MM.1S (cell line): ENCODE data around the gene TGFBR2.

Experiments
- DNase-seq: peaks from one replicate; pipeline ENCODE4 v3.0.0-alpha.2; 2015
- H2AFZ ChIP-seq: fragments of 300-600 bp; sonication (generic); 2 replicates; pipeline ENCODE4 v1.6.0; 2016; ENCODE audit warnings: antibody characterized with exemption, low read length
- H3F3A ChIP-seq: fragments of 300-600 bp; sonication (generic); 2 replicates; pipeline ENCODE4 v1.6.1; 2016; ENCODE audit warnings: mild to moderate bottlenecking, antibody characterized with exemption, low read length, moderate library complexity, mixed read lengths; ENCODE audit not compliant: insufficient read depth
- H3K27ac ChIP-seq: fragments of 300-600 bp; sonication (generic); 2 replicates; pipeline ENCODE4 v1.5.1; 2016; ENCODE audit warnings: mild to moderate bottlenecking, low read length
- H3K27me3 ChIP-seq: fragments of 300-600 bp; sonication (generic); replicated peaks from 2 replicates; pipeline ENCODE4 v1.6.0; 2016; ENCODE audit warnings: low read length; ENCODE audit not compliant: insufficient read depth
- H3K36me3 ChIP-seq: fragments of 300-600 bp; sonication (generic); replicated peaks from 2 replicates; pipeline ENCODE4 v1.6.1; 2016; ENCODE audit warnings: mild to moderate bottlenecking, low read length, mixed read lengths; ENCODE audit not compliant: insufficient read depth
- H3K4me1 ChIP-seq: fragments of 300-600 bp; sonication (generic); 2 replicates; pipeline ENCODE4 v1.6.1; 2016; ENCODE audit warnings: low read length, mixed read lengths
- H3K4me2 ChIP-seq: fragments of 300-600 bp; sonication (generic); 2 replicates; pipeline ENCODE4 v1.6.0; 2016; ENCODE audit warnings: low read depth, low read length
- H3K4me3 ChIP-seq: fragments of 300-600 bp; sonication (generic); 2 replicates; pipeline ENCODE4 v1.5.1; 2016; ENCODE audit warnings: low read length, mixed read lengths
- H3K79me2 ChIP-seq: fragments of 300-600 bp; sonication (generic); 2 replicates; pipeline ENCODE4 v1.6.1; 2016; ENCODE audit warnings: mixed run types, low read length, mixed read lengths
- H3K9ac ChIP-seq: fragments of 300-600 bp; sonication (generic); 2 replicates; pipeline ENCODE4 v1.6.1; 2016; ENCODE audit warnings: low read length, mixed read lengths
- H3K9me2 ChIP-seq: fragments of 300-600 bp; sonication (generic); replicated peaks from 2 replicates; pipeline ENCODE4 v1.6.1; 2016; ENCODE audit warnings: mild to moderate bottlenecking, low read length, mixed read lengths; ENCODE audit not compliant: insufficient read depth
- H3K9me3 ChIP-seq: fragments of 300-600 bp; sonication (generic); replicated peaks from 2 replicates; pipeline ENCODE4 v1.6.1; 2016; ENCODE audit warnings: mild to moderate bottlenecking, low read length, mixed read lengths; ENCODE audit not compliant: insufficient read depth
- H4K20me1 ChIP-seq: fragments of 300-600 bp; sonication (generic); 2 replicates; pipeline ENCODE4 v1.6.1; 2016; ENCODE audit warnings: mild to moderate bottlenecking, low read length, moderate library complexity, mixed read lengths; ENCODE audit not compliant: insufficient read depth
- CTCF ChIP-seq: fragments of 300-600 bp; sonication (generic); IDR thresholded peaks from 2 replicates; pipeline ENCODE4 v1.5.1; 2016; ENCODE audit warnings: antibody characterized with exemption, low read length, mixed read lengths
- EZH2 ChIP-seq: fragments of 300-600 bp; sonication (generic); optimal IDR thresholded peaks from 2 replicates; pipeline ENCODE3; 2017; ENCODE audit warnings: low read depth, mild to moderate bottlenecking, antibody characterized with exemption, low read length, mixed read lengths
- EZH2phosphoT487 ChIP-seq: fragments of 300-600 bp; sonication (generic); IDR thresholded peaks from 2 replicates; pipeline ENCODE4 v1.6.1; 2018; ENCODE audit warnings: antibody characterized with exemption, low read length

TGFBR2 gene

DNA sequence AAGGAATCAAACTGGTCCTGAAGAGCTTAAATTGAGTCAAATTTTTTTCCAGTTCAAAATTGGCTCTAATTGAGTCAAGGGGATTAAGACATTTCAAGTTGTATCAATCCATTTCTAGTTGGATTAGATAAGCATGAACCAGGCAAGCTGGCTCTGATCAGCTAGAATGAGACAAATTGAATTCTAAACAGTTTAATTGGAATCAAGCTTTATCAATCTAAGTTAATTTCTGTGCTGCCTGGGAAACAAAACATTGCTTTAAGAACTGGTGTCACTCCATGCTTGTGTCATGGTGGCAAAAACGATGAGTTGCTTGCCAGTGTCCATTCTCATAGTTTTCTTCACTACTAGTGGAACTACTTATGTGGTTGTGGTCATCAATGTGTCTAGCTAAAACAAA, 116.8 kb downstream of the TGFBR2 start:
- H3K36me3 ChIP-seq, result no peaks in the 10 kb centered on the region

DNA sequence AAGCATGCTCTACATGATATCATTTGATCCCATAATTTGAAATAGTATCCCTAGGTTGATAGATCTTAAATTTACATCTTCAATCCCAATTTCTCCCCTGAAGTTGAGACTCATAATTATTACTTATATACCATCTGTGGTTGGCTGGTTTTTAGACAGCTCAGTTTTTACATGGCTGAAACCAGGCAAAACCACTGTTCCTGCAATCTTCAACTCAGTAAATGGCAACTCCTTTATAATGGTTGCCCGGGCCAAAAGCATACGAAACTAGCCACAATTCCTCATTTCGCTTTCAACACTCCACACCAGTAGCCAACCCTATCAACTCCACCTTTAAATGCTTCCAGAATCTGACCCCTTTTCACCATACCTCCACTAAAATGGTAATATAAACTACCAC, 118.5 kb downstream of the TGFBR2 start:
- no peaks in the 10 kb centered on the region for H3K36me3 ChIP-seq
- H3K27ac ChIP-seq, result no peak overlapping the region
- TF ChIP-seq CTCF, result no peak
- no peak for TF ChIP-seq EZH2phosphoT487
- no peak for TF ChIP-seq EZH2
- no peaks in the 10 kb centered on the region for H4K20me1 ChIP-seq
- no peak overlapping the region for H3K9ac ChIP-seq
- H3K4me3 ChIP-seq, result no peak overlapping the region
- no peaks in the 10 kb centered on the region for H3K27me3 ChIP-seq
- H3K4me1 ChIP-seq, result no peaks in the 10 kb centered on the region
- no peaks in the 10 kb centered on the region for H3F3A ChIP-seq
- H3K79me2 ChIP-seq, result no peaks in the 10 kb centered on the region
- no peak overlapping the region for H2AFZ ChIP-seq
- DNase-seq, result no peak
- no peaks in the 10 kb centered on the region for H3K9me2 ChIP-seq
- no peaks in the 10 kb centered on the region for H3K9me3 ChIP-seq
- no peak overlapping the region for H3K4me2 ChIP-seq

More for the DNA sequence above, 116.8 kb downstream of the TGFBR2 start:
- Histone ChIP-seq H3K79me2 (no peaks in the 10 kb centered on the region), H3F3A (no peaks in the 10 kb centered on the region), H3K9ac (no peak overlapping the region), H3K4me3 (no peak overlapping the region), H2AFZ (no peak overlapping the region), H3K4me2 (no peak overlapping the region), H3K27me3 (no peaks in the 10 kb centered on the region), H3K27ac (no peak overlapping the region), H4K20me1 (no peaks in the 10 kb centered on the region), H3K9me2 (no peaks in the 10 kb centered on the region), H3K9me3 (no peaks in the 10 kb centered on the region), H3K4me1 (no peaks in the 10 kb centered on the region)
- no peak for TF ChIP-seq EZH2
- no peak for TF ChIP-seq EZH2phosphoT487
- no peak for TF ChIP-seq CTCF
- no peak for DNase-seq

DNA sequence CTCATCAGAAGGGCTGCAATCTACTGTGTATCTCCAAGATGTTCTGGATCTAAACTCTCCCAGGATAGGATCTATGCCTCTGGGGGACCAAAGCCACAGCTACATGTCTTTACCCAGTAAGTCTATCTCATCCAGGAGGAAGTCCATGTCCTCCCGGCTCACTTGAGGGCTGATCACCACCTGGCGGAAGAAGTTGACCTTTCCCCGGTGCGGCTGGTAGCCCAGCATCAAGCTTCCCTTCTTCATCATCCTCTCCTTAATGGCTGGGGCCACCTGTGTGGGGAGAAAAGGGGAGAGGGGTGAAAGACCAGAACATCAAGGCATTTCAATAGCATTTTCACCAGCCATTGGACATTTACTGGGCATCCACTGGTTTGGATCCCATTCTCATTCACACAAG, 121.7 kb downstream of the TGFBR2 start:
- no peaks in the 10 kb centered on the region for H3K36me3 ChIP-seq
- no peaks in the 10 kb centered on the region for H3K9me3 ChIP-seq
- no peak for DNase-seq
- no peak overlapping the region for H3K4me3 ChIP-seq
- no peaks in the 10 kb centered on the region for H4K20me1 ChIP-seq
- H3K9ac ChIP-seq, result no peak overlapping the region
- H3K4me2 ChIP-seq, result no peak overlapping the region
- no peaks in the 10 kb centered on the region for H3K9me2 ChIP-seq
- no peaks in the 10 kb centered on the region for H3K79me2 ChIP-seq
- no peak for TF ChIP-seq EZH2phosphoT487
- no peak for TF ChIP-seq CTCF
- no peak overlapping the region for H2AFZ ChIP-seq
- no peaks in the 10 kb centered on the region for H3F3A ChIP-seq
- H3K27me3 ChIP-seq, result no peaks in the 10 kb centered on the region
- no peak overlapping the region for H3K27ac ChIP-seq
- no peaks in the 10 kb centered on the region for H3K4me1 ChIP-seq
